Ectodermal cell (in vitro differentiated cells): ENCODE measurements around the gene PACSIN3.
A peak's percentile ranks its signal among the peaks of the same experiment; 100 is the strongest.

Experiments
- H3K27ac ChIP-seq: 2 replicates; pipeline ENCODE4 v1.7.0; 2013; ENCODE audit warnings: mild to moderate bottlenecking, low read depth, low read length; ENCODE audit not compliant: insufficient read depth, poor library complexity, severe bottlenecking
- H3K27me3 ChIP-seq: 2 replicates; pipeline ENCODE4 v1.7.0; 2013; ENCODE audit warnings: mild to moderate bottlenecking, low read length; ENCODE audit not compliant: insufficient read depth, control insufficient read depth, poor library complexity, severe bottlenecking
- H3K36me3 ChIP-seq: one replicate; pipeline ENCODE4 v1.7.0; 2013; ENCODE audit warnings: low read length; ENCODE audit not compliant: control insufficient read depth, insufficient read depth
- H3K4me1 ChIP-seq: one replicate; pipeline ENCODE4 v1.7.0; 2013; ENCODE audit warnings: low read length; ENCODE audit not compliant: control insufficient read depth, insufficient read depth
- H3K4me3 ChIP-seq: 2 replicates; pipeline ENCODE4 v1.7.0; 2013; ENCODE audit warnings: low read depth, low read length, control low read depth; ENCODE audit not compliant: insufficient read depth
- H3K9me3 ChIP-seq: 2 replicates; pipeline ENCODE4 v1.7.0; 2013; ENCODE audit warnings: mild to moderate bottlenecking, low read length, moderate library complexity; ENCODE audit not compliant: control insufficient read depth
- WGBS, 2 experiments: methylation state at CpG; one replicate each; pipeline ENCODE4 v1.1.7; 2013; ENCODE audit warnings: missing lambda C conversion rate in 2 of 2; 5-methylcytosine and 5-hydroxymethylcytosine counted together

The PACSIN3 gene

GRCh38 chr11:47184711-47185304 lies 1.4 kb downstream of the PACSIN3 start:
- peaks cover 24% of the 10 kb centered on the region for H3K4me1 ChIP-seq
- no peaks in the 10 kb centered on the region for H3K9me3 ChIP-seq
- H3K36me3 ChIP-seq = no peaks in the 10 kb centered on the region
- H3K27me3 ChIP-seq = peaks cover 49% of the 10 kb centered on the region
- no peak overlapping the region for H3K27ac ChIP-seq
- WGBS, 2 experiments = 40 to 41% methylated on average over 13 of the region's 13 CpGs
- peak overlapping the region; percentile 50 for H3K4me3 ChIP-seq

GRCh38 chr11:47183969-47184368 lies 2.3 kb downstream of the PACSIN3 start:
- 92 to 94% methylated on average over 7 of the region's 7 CpGs for WGBS, 2 experiments
- no peak overlapping the region for H3K4me3 ChIP-seq
- H3K27ac ChIP-seq = no peak overlapping the region
- H3K27me3 ChIP-seq = peaks cover 40% of the 10 kb centered on the region
- no peaks in the 10 kb centered on the region for H3K9me3 ChIP-seq
- H3K4me1 ChIP-seq = peaks cover 24% of the 10 kb centered on the region
- no peaks in the 10 kb centered on the region for H3K36me3 ChIP-seq

- H3K27ac ChIP-seq = no peak overlapping the region
- 94% methylated on average over 25 of the region's 25 CpGs for WGBS, 2 experiments
- no peak overlapping the region for H3K4me3 ChIP-seq
- H3K36me3 ChIP-seq = no peaks in the 10 kb centered on the region
- peaks cover 24% of the 10 kb centered on the region for H3K4me1 ChIP-seq
- peaks cover 34% of the 10 kb centered on the region for H3K27me3 ChIP-seq
- no peaks in the 10 kb centered on the region for H3K9me3 ChIP-seq
Observed at GRCh38 chr11:47183031-47183856, 3.0 kb downstream of the PACSIN3 start.

GRCh38 chr11:47182380-47182779 lies 3.9 kb downstream of the PACSIN3 start:
- Histone ChIP-seq H3K27me3 (peaks cover 25% of the 10 kb centered on the region), H3K9me3 (no peaks in the 10 kb centered on the region), H3K4me3 (no peak overlapping the region), H3K27ac (no peak overlapping the region), H3K4me1 (peaks cover 24% of the 10 kb centered on the region), H3K36me3 (no peaks in the 10 kb centered on the region)
- WGBS, 2 experiments = 94 to 97% methylated on average over 17 of the region's 17 CpGs

DNA sequence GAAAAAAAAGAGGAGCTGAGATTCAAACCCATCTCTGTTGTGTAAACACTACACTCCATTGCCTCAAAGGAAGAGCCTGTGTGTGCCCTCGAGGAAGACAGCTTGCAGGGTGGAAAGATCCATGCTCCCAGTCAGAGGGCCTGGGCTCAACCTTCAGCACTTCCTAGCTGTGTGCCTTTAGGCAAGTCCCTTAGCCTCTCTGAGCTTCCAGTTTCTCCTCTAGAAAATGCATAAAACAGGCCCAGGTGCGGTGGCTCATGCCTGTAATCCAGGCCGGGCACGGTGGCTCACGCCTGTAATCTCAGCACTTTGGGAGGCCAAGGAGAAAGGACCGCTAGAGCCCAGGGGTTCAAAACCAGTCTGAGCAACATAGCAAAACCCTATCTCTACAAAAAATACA lies 5.0 kb downstream of the PACSIN3 start:
- Histone ChIP-seq H3K27me3 (peaks cover 14% of the 10 kb centered on the region), H3K36me3 (no peaks in the 10 kb centered on the region), H3K9me3 (no peaks in the 10 kb centered on the region), H3K27ac (no peak overlapping the region), H3K4me3 (no peak overlapping the region), H3K4me1 (peaks cover 15% of the 10 kb centered on the region)
- 95 to 97% methylated on average over 6 of the region's 6 CpGs for WGBS, 2 experiments

GRCh38 chr11:47180006-47180787 lies 6.0 kb downstream of the PACSIN3 start:
- no peak overlapping the region for H3K4me3 ChIP-seq
- no peaks in the 10 kb centered on the region for H3K9me3 ChIP-seq
- 96% methylated on average over 35 of the region's 35 CpGs for WGBS, 2 experiments
- H3K27ac ChIP-seq = no peak overlapping the region
- H3K36me3 ChIP-seq = no peaks in the 10 kb centered on the region
- peaks cover 4% of the 10 kb centered on the region for H3K27me3 ChIP-seq
- H3K4me1 ChIP-seq = peaks cover 15% of the 10 kb centered on the region

- no peak overlapping the region for H3K27ac ChIP-seq
- peaks cover 5% of the 10 kb centered on the region for H3K36me3 ChIP-seq
- WGBS, 2 experiments = 80 to 95% methylated on average over 1 of the region's 1 CpG
- H3K9me3 ChIP-seq = no peaks in the 10 kb centered on the region
- no peak overlapping the region for H3K4me3 ChIP-seq
- no peaks in the 10 kb centered on the region for H3K27me3 ChIP-seq
- peaks cover 9% of the 10 kb centered on the region for H3K4me1 ChIP-seq
Observed at GRCh38 chr11:47179655-47179991, 6.6 kb downstream of the PACSIN3 start.

DNA sequence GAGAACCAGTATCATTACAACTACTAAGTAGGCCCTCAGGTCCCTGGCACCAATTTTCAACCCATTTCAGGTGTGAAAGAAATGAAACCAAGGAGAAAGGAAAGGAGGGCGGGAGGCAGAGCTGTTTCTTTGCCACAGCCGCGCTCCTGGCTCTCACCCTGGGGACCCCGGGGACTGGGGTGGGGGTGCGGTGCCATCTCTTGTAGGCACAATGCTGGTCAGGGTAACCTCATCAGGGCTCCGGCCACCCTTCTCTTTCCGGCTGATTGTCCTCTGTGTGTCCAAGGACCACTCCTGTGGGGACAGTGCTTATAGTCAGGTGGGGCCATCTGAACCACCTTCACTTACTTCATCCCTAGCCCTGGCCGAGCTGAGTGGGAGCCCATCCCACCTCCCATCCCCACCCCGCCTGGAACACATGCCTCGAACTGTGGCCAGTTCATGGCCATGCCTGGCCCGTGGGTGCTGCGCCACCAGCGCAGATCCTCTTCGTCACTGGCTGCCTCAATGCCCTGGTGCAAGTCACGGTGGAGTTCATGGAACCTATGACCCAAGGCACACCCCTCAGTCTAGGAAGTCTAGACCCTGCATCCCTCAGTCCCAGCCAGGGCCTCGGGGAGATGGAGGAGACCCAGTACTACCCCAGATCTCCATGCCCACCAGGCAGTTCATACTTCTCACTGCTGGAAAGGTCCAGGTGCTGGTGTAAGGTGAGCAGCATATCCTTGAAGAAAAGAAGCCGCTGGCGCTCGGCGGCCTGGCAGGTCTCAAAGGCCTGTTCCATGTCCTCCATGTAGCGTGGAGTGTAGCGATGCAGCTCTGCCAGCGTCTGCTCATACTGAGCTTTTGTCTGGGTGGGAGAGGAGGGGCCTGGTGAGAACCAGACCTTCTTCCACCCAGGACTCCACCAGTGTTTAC lies 7.2 kb downstream of the PACSIN3 start:
- Histone ChIP-seq H3K27ac (no peak overlapping the region), H3K36me3 (peaks cover 6% of the 10 kb centered on the region), H3K4me3 (no peak overlapping the region), H3K9me3 (no peaks in the 10 kb centered on the region), H3K27me3 (no peaks in the 10 kb centered on the region), H3K4me1 (peaks cover 5% of the 10 kb centered on the region)
- WGBS, 2 experiments = 93 to 95% methylated on average over 23 of the region's 23 CpGs

GRCh38 chr11:47178316-47178715 lies 7.9 kb downstream of the PACSIN3 start:
- 90 to 95% methylated on average over 11 of the region's 11 CpGs for WGBS, 2 experiments
- Histone ChIP-seq H3K27ac (no peak overlapping the region), H3K4me3 (no peak overlapping the region), H3K36me3 (peaks cover 11% of the 10 kb centered on the region), H3K27me3 (no peaks in the 10 kb centered on the region), H3K9me3 (no peaks in the 10 kb centered on the region), H3K4me1 (peaks cover 5% of the 10 kb centered on the region)
